SK-N-MC (cell line): ENCODE results near the gene DIAPH3.

Experiments used
- EZH2 ChIP-seq: fragments of 200-600 bp; sonication (generic); IDR thresholded peaks from one replicate; pipeline ENCODE4 v1.6.1; 2017; ENCODE audit warnings: antibody characterized with exemption
- FOXP2 ChIP-seq: optimal IDR thresholded peaks from 2 replicates; pipeline ENCODE3; 2011; ENCODE audit warnings: mild to moderate bottlenecking, moderate library complexity; ENCODE audit not compliant: insufficient read depth; ENCODE audit errors: extremely low read length, control extremely low read depth
- POLR2AphosphoS5 ChIP-seq: IDR thresholded peaks from 2 replicates; pipeline ENCODE4 v1.6.1; 2012; ENCODE audit warnings: mild to moderate bottlenecking, low read depth, low read length, borderline replicate concordance

DNA sequence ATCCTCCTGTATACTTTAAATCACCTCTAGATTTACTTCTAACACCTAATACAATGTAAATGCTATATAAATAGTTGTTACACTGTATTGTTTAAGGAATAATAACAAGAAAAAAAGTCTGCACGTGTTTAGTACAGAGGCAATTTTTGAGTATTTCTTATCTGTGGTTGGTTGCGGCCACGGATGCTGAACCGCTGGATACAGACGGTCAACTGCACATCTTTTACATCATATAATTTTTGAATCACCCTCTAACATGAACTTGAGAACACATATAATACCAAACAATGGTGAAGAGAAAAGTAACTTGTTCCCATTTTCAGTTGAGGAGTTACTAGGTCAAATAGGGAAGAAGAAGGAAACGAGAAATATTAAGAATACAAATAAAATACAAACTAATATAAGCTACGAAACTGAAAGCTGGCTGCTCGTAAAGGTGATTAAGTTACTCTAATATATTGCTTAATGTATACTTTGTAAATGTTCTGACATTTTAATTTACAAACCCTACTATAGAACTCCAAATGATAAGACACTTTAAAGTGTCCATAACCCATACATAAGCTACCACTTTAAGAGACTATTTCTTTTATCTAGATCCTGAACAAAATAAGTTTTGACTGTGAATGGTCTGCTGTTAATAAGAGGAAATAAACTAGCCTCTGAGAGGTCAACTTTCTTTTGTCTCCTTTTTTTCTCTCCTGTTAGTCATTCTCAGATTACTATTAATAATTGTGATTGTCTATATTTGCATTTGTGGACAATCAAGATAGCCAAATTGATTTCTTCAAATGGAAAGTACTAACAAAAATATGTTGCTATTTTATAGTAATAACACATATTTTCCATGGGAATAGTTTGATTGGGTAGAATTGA, 457.4 kb downstream of the DIAPH3 start:
- TF ChIP-seq EZH2 (no peak), POLR2AphosphoS5 (no peak), FOXP2 (no peak)
